Ascending aorta (tissue), 2 donors: ENCODE measurements around the gene HOXA2. TPM values are rescaled to one million over a fixed set of nuclear protein-coding genes. Genes with fewer than 3 reads are reported as not detected.

ENCODE experiments used
- DNase-seq, 2 donors: peaks; one replicate each; pipeline ENCODE4 v3.0.0-alpha.2; 2019; ENCODE audit warnings: low spot score in 2 of 2
- H3K27ac ChIP-seq, 2 donors: fragments of 200-600 bp; sonication (generic); one replicate each; pipeline ENCODE4 v1.5.1; 2016 to 2017; ENCODE audit warnings: mild to moderate bottlenecking in 1 of 2
- H3K27me3 ChIP-seq: fragments of 200-600 bp; sonication (generic); one replicate; pipeline ENCODE4 v1.5.1; 2017
- H3K36me3 ChIP-seq, 2 donors: fragments of 200-600 bp; sonication (generic); one replicate each; pipeline ENCODE4 v1.5.1; 2016
- H3K4me1 ChIP-seq, 2 donors: fragments of 200-600 bp; sonication (generic); one replicate each; pipeline ENCODE4 v1.5.1; 2016 to 2017; ENCODE audit warnings: mild to moderate bottlenecking in 1 of 2
- H3K4me3 ChIP-seq, 2 donors: fragments of 200-600 bp; sonication (generic); one replicate each; pipeline ENCODE4 v1.5.1; 2016 to 2017; ENCODE audit warnings: mild to moderate bottlenecking in 1 of 2
- H3K9me3 ChIP-seq, 2 donors: fragments of 200-600 bp; sonication (generic); one replicate each; pipeline ENCODE4 v1.5.1; 2016
- CTCF ChIP-seq, 3 experiments: fragments of 200-600 bp in 2 of 3; fragments of 450-650 bp in 1 of 3; sonication (generic) in 2 of 3; IDR thresholded peaks; one replicate each; pipeline ENCODE4 v1.5.1; 2016 to 2019; ENCODE audit warnings: antibody characterized with exemption in 3 of 3, mild to moderate bottlenecking in 1 of 3, moderate library complexity in 1 of 3
- intact Hi-C: fragments of 100-400 bp; cut with DNase I; formaldehyde crosslinking; loops from one replicate; pipeline ENCODE4 v1.15.1; 2023
- total RNA-seq: library from RNA; depleted of rRNA; stranded (reverse); fragments of >200 nt; gene quantifications from one replicate; pipeline ENCODE4 v1.1.0, GENCODE V29; 2016

Gene HOXA2
- total RNA-seq, 1 donor from 2014 or later, result 36.5 TPM

- Histone ChIP-seq H3K27ac (peak overlapping the region in 1 of 2 donors; percentile 21), H3K36me3 (no peaks in the 10 kb centered on the region), H3K4me3 (no peak overlapping the region), H3K4me1 (peaks cover 0 to 6% of the 10 kb centered on the region in 2 donors), H3K27me3 (no peaks in the 10 kb centered on the region), H3K9me3 (no peaks in the 10 kb centered on the region)
- TF ChIP-seq CTCF (IDR thresholded peaks at IDR 0.05), result no peak
- intact Hi-C loops, result loop anchor here (5.0 kb wide), 1 partner anchor 102 kb away; no protein-coding TSS in a partner anchor
- no peak for DNase-seq
These were observed 31.9 kb upstream of the HOXA2 start for GRCh38 chr7:27134392-27134791.

GRCh38 chr7:27133409-27134231 is 31.1 kb upstream of the HOXA2 start:
- no peak for TF ChIP-seq CTCF (IDR thresholded peaks at IDR 0.05)
- intact Hi-C loops, result loop anchor here (5.0 kb wide), 1 partner anchor 101 kb away; no protein-coding TSS in a partner anchor
- Histone ChIP-seq H3K36me3 (no peaks in the 10 kb centered on the region), H3K27ac (peak overlapping the region in 1 of 2 donors; percentile 21), H3K4me3 (no peak overlapping the region), H3K4me1 (peaks cover 0 to 8% of the 10 kb centered on the region in 2 donors), H3K9me3 (no peaks in the 10 kb centered on the region), H3K27me3 (no peaks in the 10 kb centered on the region)
- DNase-seq, result no peak

GRCh38 chr7:27132978-27133377 is 30.5 kb upstream of the HOXA2 start:
- no peak overlapping the region for H3K4me3 ChIP-seq
- H3K27me3 ChIP-seq, result no peaks in the 10 kb centered on the region
- H3K9me3 ChIP-seq, result no peaks in the 10 kb centered on the region
- TF ChIP-seq CTCF (IDR thresholded peaks at IDR 0.05), result no peak
- intact Hi-C loops, result loop anchor here (5.0 kb wide), 1 partner anchor 101 kb away; no protein-coding TSS in a partner anchor
- no peaks in the 10 kb centered on the region for H3K36me3 ChIP-seq
- no peak for DNase-seq
- H3K4me1 ChIP-seq, result peaks cover 0 to 8% of the 10 kb centered on the region in 2 donors
- no peak overlapping the region for H3K27ac ChIP-seq

GRCh38 chr7:27132214-27132613 is 29.7 kb upstream of the HOXA2 start:
- no peak for TF ChIP-seq CTCF (IDR thresholded peaks at IDR 0.05)
- H3K27ac ChIP-seq, result no peak overlapping the region
- intact Hi-C loops, result loop anchor here (5.0 kb wide), 1 partner anchor 100 kb away; no protein-coding TSS in a partner anchor
- no peaks in the 10 kb centered on the region for H3K27me3 ChIP-seq
- H3K9me3 ChIP-seq, result no peaks in the 10 kb centered on the region
- DNase-seq, result no peak
- H3K4me1 ChIP-seq, result peaks cover 0 to 8% of the 10 kb centered on the region in 2 donors
- no peak overlapping the region for H3K4me3 ChIP-seq
- H3K36me3 ChIP-seq, result no peaks in the 10 kb centered on the region

GRCh38 chr7:27131390-27131819 is 28.9 kb upstream of the HOXA2 start:
- Histone ChIP-seq H3K27me3 (no peaks in the 10 kb centered on the region), H3K36me3 (no peaks in the 10 kb centered on the region), H3K9me3 (no peaks in the 10 kb centered on the region), H3K4me1 (peaks cover 0 to 5% of the 10 kb centered on the region in 2 donors), H3K27ac (peak overlapping the region; percentile 82 to 83), H3K4me3 (peak overlapping the region; percentile 87)
- DNase-seq, result peak in 1 of 2 donors; percentile 22
- intact Hi-C loops, result loop anchor here (2.0 to 5.0 kb wide), 3 partner anchors 17 to 99 kb away; no protein-coding TSS in a partner anchor
- TF ChIP-seq CTCF (IDR thresholded peaks at IDR 0.05), result no peak
